Peyer's patch (tissue), 4 donors: ENCODE results near the gene SIL1.

Experiments
- POLR2A ChIP-seq, 2 donors: fragments of 450-650 bp; IDR thresholded peaks; one replicate each; pipeline ENCODE4 v1.5.1; 2017; ENCODE audit warnings: antibody characterized with exemption in 2 of 2, mild to moderate bottlenecking in 2 of 2, moderate library complexity in 2 of 2
- TF ChIP-seq, protein P1 (sequence below), 6 experiments: fragments of 450-650 bp in 4 of 6; fragments of 200-600 bp in 2 of 6; sonication (generic) in 1 of 6; IDR thresholded peaks; one replicate each; pipeline ENCODE4 v1.5.1; 2017 to 2019; ENCODE audit warnings: antibody characterized with exemption in 6 of 6, mild to moderate bottlenecking in 3 of 6, moderate library complexity in 1 of 6

DNA sequence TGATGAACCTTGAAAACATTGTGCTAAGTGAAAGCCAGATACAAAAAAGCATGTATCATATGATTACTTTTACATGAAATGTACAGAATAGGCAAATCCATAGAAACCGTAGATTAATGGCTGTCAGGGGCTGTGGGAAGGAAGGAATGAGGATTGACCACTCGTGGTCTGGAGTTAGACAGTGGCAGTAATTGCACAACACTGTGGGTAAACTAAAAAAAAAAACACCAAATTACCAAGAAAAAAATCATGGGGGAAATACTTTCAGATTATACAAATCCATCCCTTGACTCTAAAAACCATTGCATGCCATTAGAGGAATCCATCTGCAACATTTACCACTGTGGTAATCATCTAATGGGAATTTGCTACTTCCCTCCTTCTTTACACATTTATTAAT, 140.0 kb downstream of the SIL1 start:
- TF ChIP-seq POLR2A (IDR thresholded peaks at IDR 0.05), result no peak
- TF ChIP-seq, protein P1, sequence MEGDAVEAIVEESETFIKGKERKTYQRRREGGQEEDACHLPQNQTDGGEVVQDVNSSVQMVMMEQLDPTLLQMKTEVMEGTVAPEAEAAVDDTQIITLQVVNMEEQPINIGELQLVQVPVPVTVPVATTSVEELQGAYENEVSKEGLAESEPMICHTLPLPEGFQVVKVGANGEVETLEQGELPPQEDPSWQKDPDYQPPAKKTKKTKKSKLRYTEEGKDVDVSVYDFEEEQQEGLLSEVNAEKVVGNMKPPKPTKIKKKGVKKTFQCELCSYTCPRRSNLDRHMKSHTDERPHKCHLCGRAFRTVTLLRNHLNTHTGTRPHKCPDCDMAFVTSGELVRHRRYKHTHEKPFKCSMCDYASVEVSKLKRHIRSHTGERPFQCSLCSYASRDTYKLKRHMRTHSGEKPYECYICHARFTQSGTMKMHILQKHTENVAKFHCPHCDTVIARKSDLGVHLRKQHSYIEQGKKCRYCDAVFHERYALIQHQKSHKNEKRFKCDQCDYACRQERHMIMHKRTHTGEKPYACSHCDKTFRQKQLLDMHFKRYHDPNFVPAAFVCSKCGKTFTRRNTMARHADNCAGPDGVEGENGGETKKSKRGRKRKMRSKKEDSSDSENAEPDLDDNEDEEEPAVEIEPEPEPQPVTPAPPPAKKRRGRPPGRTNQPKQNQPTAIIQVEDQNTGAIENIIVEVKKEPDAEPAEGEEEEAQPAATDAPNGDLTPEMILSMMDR (IDR thresholded peaks at IDR 0.05), result no peak
